Measurements from ENCODE around the gene PRIMPOL. TPM values are rescaled to one million over a fixed set of nuclear protein-coding genes. Genes with fewer than 3 reads are reported as not detected.

Gene PRIMPOL
- total RNA-seq, 5 donors from 2014 or later (not counting 1 experiment from before 2014, with no cell fraction given), result 11.6 to 14.8 (median 12.4) TPM

DNA sequence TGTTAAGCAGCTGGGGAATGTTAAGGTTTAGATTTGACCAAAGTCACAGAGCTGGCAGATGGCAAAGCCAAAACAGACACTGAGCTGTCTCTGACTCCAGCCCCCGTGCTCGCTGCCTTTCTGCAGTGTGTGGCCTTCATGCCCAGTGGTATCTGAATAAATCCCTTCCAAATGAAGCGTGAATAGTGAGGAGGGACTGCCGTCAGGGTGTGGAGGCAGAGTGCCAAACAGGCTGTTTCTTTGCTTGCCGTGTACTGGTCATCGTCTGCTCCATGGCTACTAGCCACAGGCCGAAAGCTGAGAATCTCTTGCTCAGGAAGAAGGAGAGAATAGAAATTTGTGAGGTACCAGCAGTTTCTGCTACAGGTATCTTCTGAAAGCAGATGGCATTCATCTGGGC lies 19.7 kb downstream of the PRIMPOL start:
- H3K27me3 Mint-ChIP-seq, result no peaks in the 10 kb centered on the region
- H3K27me3 ChIP-seq (replicated peaks in 1 of 2; ENCODE audit: control insufficient read depth in 2 of 2, extremely low read depth in 1 of 2, insufficient read depth in 2 of 2, low read length in 1 of 2), result no peaks in the 10 kb centered on the region
- CTCF ChIA-PET, result no interaction called here
- no peaks in the 10 kb centered on the region for H3K9me3 ChIP-seq
- H3K27ac Mint-ChIP-seq, result peak overlapping the region; percentile 77 to 81
- H3K27ac ChIP-seq (ENCODE audit: low read length), result peak overlapping the region; percentile 66
- H3K4me1 ChIP-seq (ENCODE audit: control insufficient read depth in 1 of 2, extremely low read depth in 1 of 2, insufficient read depth in 2 of 2, low read length in 2 of 2), result peaks cover 7 to 18% of the 10 kb centered on the region in 2 experiments
- peaks cover 19 to 30% (median 25%) of the 10 kb centered on the region in 3 donors for H3K4me1 Mint-ChIP-seq
- 98% methylated on average over 7 of the region's 7 CpGs for whole genome bisulfite sequencing (ENCODE audit: insufficient coverage)
- ATAC-seq (replicated peaks in 1 of 4) (no peak), DNase-seq (no peak)
- H3K36me3 ChIP-seq (ENCODE audit: control insufficient read depth in 2 of 2, extremely low read depth in 1 of 2, insufficient read depth in 1 of 2, low read length in 1 of 2), result peaks cover 4 to 26% of the 10 kb centered on the region in 2 donors
- no peak overlapping the region for H3K4me3 ChIP-seq (ENCODE audit: control insufficient read depth in 1 of 2, extremely low read depth in 1 of 2, low read length in 1 of 2)
- no peaks in the 10 kb centered on the region for H3K9me3 Mint-ChIP-seq
- no peak overlapping the region for H3K4me3 Mint-ChIP-seq
- POLR2A ChIA-PET, result no interaction called here
- peaks cover 50% of the 10 kb centered on the region for H3K36me3 Mint-ChIP-seq

DNA sequence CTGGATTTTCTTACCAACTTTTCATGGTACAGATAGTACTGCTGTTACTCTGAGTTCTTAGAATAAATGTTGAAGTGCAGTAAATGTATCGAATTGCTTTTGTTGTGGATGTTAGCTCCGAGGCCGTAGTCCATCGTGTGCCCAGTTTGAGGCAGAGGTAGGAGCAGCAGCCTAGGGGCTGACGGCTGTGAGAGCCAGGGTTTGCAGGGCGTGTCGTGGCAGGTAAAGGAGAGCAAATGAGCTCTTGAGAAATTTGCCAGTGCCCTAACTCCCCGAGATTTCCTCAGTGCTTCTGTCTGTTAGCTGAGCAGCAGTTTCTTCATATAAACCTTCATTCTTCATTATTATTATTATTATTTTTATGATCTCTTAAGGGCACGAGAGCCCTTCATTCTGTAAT lies 21.6 kb downstream of the PRIMPOL start:
- POLR2A ChIA-PET, result no interaction called here
- H3K36me3 Mint-ChIP-seq, result peaks cover 51% of the 10 kb centered on the region
- no peaks in the 10 kb centered on the region for H3K9me3 Mint-ChIP-seq
- no peak overlapping the region for H3K4me3 Mint-ChIP-seq
- CTCF ChIA-PET, result interaction anchor here in 1 of 2 donors (0.6 kb wide), 1 partner anchor 165 kb away, joined by 4 read pairs; no protein-coding TSS in a partner anchor
- no peaks in the 10 kb centered on the region for H3K27me3 Mint-ChIP-seq
- H3K27ac Mint-ChIP-seq, result no peak overlapping the region
- no peaks in the 10 kb centered on the region for H3K27me3 ChIP-seq (replicated peaks in 1 of 2; ENCODE audit: control insufficient read depth in 2 of 2, extremely low read depth in 1 of 2, insufficient read depth in 2 of 2, low read length in 1 of 2)
- DNase-seq, result no peak
- H3K9me3 ChIP-seq, result no peaks in the 10 kb centered on the region
- H3K4me1 Mint-ChIP-seq, result peaks cover 19 to 30% (median 25%) of the 10 kb centered on the region in 3 donors
- no peak for ATAC-seq (replicated peaks in 1 of 4)
- H3K4me3 ChIP-seq (ENCODE audit: control insufficient read depth in 1 of 2, extremely low read depth in 1 of 2, low read length in 1 of 2), result no peak overlapping the region
- peaks cover 4 to 23% of the 10 kb centered on the region in 2 donors for H3K36me3 ChIP-seq (ENCODE audit: control insufficient read depth in 2 of 2, extremely low read depth in 1 of 2, insufficient read depth in 1 of 2, low read length in 1 of 2)
- H3K4me1 ChIP-seq (ENCODE audit: control insufficient read depth in 1 of 2, extremely low read depth in 1 of 2, insufficient read depth in 2 of 2, low read length in 2 of 2), result peaks cover 7 to 18% of the 10 kb centered on the region in 2 experiments
- WGBS (ENCODE audit: insufficient coverage), result 94% methylated on average over 4 of the region's 9 CpGs
- no peak overlapping the region for H3K27ac ChIP-seq (ENCODE audit: low read length)

DNA sequence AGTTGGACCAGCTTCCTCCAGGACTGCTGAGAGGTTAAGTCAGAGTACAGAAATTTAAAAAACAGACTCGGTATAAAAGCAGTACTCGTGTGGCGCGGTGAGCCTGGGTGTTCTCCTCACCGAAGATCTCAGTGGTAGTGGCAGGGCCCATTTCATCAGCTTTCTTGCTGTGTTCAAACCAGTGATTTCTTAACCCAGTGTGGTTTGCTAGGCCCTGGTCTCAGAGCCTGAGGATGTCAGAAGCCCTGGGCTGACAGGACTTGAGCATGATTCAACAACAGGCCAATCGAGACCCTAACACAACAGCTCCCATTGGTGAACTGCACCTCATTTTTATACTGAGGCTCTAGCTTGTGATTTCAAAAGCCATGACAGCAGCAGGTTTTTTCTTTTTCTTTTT lies 23.2 kb downstream of the PRIMPOL start:
- ChIA-PET CTCF (interaction anchor here in 1 of 2 donors (0.6 kb wide), 1 partner anchor 409 kb away, joined by 3 read pairs; no protein-coding TSS in a partner anchor), POLR2A (no interaction called here)

DNA sequence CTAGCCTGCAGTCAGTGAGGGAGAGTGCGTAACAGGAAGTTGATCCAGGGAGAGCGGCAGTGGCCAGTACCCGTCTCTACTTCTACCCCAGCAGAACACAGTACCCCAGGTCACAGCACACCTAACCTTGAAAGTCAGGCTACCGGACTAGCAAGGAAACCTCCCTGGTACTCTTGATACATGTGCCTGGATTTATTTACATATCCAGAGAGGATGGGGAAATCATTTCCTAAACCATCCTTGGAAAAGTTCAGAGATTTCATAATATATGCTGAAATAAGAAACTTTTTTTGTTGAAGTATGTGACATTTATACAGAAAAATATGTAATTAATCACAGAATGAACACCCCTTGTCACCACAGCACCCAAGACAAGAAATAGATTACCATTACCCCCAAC lies 24.5 kb downstream of the PRIMPOL start:
- H3K4me1 Mint-ChIP-seq, result peaks cover 6 to 13% (median 12%) of the 10 kb centered on the region in 3 donors
- no peaks in the 10 kb centered on the region for H3K27me3 ChIP-seq (replicated peaks in 1 of 2; ENCODE audit: control insufficient read depth in 2 of 2, extremely low read depth in 1 of 2, insufficient read depth in 2 of 2, low read length in 1 of 2)

More for the DNA sequence above, 23.2 kb downstream of the PRIMPOL start:
- H3K4me1 ChIP-seq (ENCODE audit: control insufficient read depth in 1 of 2, extremely low read depth in 1 of 2, insufficient read depth in 2 of 2, low read length in 2 of 2), result peaks cover 7 to 18% of the 10 kb centered on the region in 2 experiments
- Mint-ChIP-seq H3K36me3 (peaks cover 42% of the 10 kb centered on the region), H3K27me3 (no peaks in the 10 kb centered on the region), H3K9me3 (no peaks in the 10 kb centered on the region), H3K27ac (no peak overlapping the region), H3K4me3 (no peak overlapping the region), H3K4me1 (peaks cover 18 to 25% (median 24%) of the 10 kb centered on the region in 3 donors)
- H3K9me3 ChIP-seq, result no peaks in the 10 kb centered on the region
- peaks cover 4 to 14% of the 10 kb centered on the region in 2 donors for H3K36me3 ChIP-seq (ENCODE audit: control insufficient read depth in 2 of 2, extremely low read depth in 1 of 2, insufficient read depth in 1 of 2, low read length in 1 of 2)
- no peaks in the 10 kb centered on the region for H3K27me3 ChIP-seq (replicated peaks in 1 of 2; ENCODE audit: control insufficient read depth in 2 of 2, extremely low read depth in 1 of 2, insufficient read depth in 2 of 2, low read length in 1 of 2)
- ATAC-seq (replicated peaks in 1 of 4), result no peak
- no peak for DNase-seq
- 96% methylated on average over 6 of the region's 6 CpGs for WGBS (ENCODE audit: insufficient coverage)
- no peak overlapping the region for H3K27ac ChIP-seq (ENCODE audit: low read length)
- H3K4me3 ChIP-seq (ENCODE audit: control insufficient read depth in 1 of 2, extremely low read depth in 1 of 2, low read length in 1 of 2), result no peak overlapping the region

DNA sequence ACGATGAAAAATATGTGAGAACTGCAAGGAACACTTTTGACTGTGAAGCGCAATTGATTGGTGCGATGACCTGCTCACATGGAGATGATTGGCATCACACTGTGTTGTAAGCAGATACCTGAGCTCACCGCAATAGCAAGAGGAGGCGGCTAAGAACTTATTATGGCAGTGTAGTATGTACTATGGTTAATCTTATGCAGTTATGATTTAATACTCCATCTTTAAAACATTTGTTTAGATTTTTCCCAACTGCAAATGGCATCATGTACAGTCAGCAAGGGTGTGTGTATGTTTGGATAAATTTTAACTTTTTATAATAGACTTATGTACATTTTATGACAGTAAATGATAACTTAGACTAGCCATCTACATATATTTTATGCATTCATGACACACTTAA lies 25.5 kb downstream of the PRIMPOL start:
- Mint-ChIP-seq H3K27ac (no peak overlapping the region), H3K4me1 (peaks cover 0 to 3% (median 2%) of the 10 kb centered on the region in 3 donors), H3K9me3 (no peaks in the 10 kb centered on the region), H3K36me3 (peaks cover 28% of the 10 kb centered on the region), H3K4me3 (no peak overlapping the region), H3K27me3 (no peaks in the 10 kb centered on the region)
- H3K27me3 ChIP-seq (replicated peaks in 1 of 2; ENCODE audit: control insufficient read depth in 2 of 2, extremely low read depth in 1 of 2, insufficient read depth in 2 of 2, low read length in 1 of 2), result no peaks in the 10 kb centered on the region
- no peak for DNase-seq
- ChIA-PET POLR2A (interaction anchor here in 1 of 2 donors (0.6 kb wide), 1 partner anchor 47 kb away, joined by 10 read pairs; no protein-coding TSS in a partner anchor), CTCF (no interaction called here)
- no peak overlapping the region for H3K27ac ChIP-seq (ENCODE audit: low read length)
- WGBS (ENCODE audit: insufficient coverage), result 100% methylated on average over 3 of the region's 5 CpGs
- H3K36me3 ChIP-seq (ENCODE audit: control insufficient read depth in 2 of 2, extremely low read depth in 1 of 2, insufficient read depth in 1 of 2, low read length in 1 of 2), result peaks cover 4 to 14% of the 10 kb centered on the region in 2 donors
- no peaks in the 10 kb centered on the region for H3K9me3 ChIP-seq
- no peak for ATAC-seq (replicated peaks in 1 of 4)
- H3K4me3 ChIP-seq (ENCODE audit: control insufficient read depth in 1 of 2, extremely low read depth in 1 of 2, low read length in 1 of 2), result no peak overlapping the region
- H3K4me1 ChIP-seq (ENCODE audit: control insufficient read depth in 1 of 2, extremely low read depth in 1 of 2, insufficient read depth in 2 of 2, low read length in 2 of 2), result no peaks in the 10 kb centered on the region

More for the DNA sequence above, 24.5 kb downstream of the PRIMPOL start:
- Mint-ChIP-seq H3K36me3 (peaks cover 34% of the 10 kb centered on the region), H3K27me3 (no peaks in the 10 kb centered on the region), H3K9me3 (no peaks in the 10 kb centered on the region), H3K4me3 (no peak overlapping the region), H3K27ac (no peak overlapping the region)
- Histone ChIP-seq H3K4me3 (ENCODE audit: control insufficient read depth in 1 of 2, extremely low read depth in 1 of 2, low read length in 1 of 2) (no peak overlapping the region), H3K36me3 (ENCODE audit: control insufficient read depth in 2 of 2, extremely low read depth in 1 of 2, insufficient read depth in 1 of 2, low read length in 1 of 2) (peaks cover 4 to 14% of the 10 kb centered on the region in 2 donors), H3K27ac (ENCODE audit: low read length) (no peak overlapping the region), H3K4me1 (ENCODE audit: control insufficient read depth in 1 of 2, extremely low read depth in 1 of 2, insufficient read depth in 2 of 2, low read length in 2 of 2) (peaks cover 0 to 6% of the 10 kb centered on the region in 2 experiments), H3K9me3 (no peaks in the 10 kb centered on the region)
- DNase-seq (no peak), ATAC-seq (replicated peaks in 1 of 4) (no peak)
- WGBS (ENCODE audit: insufficient coverage), result no CpG with 5 or more reads among the region's 4 CpGs
- ChIA-PET POLR2A (no interaction called here), CTCF (interaction anchor here in 1 of 2 donors (0.6 kb wide), 1 partner anchor 358 kb away, joined by 4 read pairs; no protein-coding TSS in a partner anchor)

DNA sequence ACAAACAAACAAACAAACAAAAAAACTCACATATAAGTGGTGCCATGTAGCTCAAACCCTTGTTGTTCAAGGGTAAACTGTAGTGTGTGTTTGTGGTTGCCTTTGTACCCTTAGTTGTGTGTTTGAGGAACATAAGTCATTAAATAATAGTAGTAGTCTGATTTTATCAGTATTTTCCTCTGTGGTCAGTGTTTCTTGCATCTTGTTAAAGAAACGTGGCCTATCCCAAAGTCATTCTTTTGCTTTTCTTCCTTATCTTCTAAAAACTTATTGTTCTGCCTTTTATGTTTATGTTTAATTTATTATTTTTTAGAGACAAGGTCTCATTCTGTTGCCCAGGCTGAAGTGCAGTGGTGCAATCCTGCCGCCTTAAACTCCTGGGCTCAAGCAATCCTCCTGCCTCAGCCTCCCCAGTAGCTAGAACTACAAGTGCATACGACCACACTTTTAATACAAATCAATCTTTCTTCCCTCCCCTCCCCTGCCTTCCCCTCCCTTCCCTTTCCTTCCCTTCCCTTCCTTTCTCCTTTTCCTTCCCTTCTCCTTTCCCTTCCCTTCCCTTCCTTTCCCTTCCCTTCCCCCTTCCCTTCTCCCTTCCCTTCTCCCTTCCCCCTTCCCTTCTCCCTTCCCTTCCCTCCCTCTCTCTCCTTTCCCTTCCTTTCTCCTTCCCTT lies 26.4 kb downstream of the PRIMPOL start:
- no peaks in the 10 kb centered on the region for H3K9me3 ChIP-seq
- Mint-ChIP-seq H3K36me3 (peaks cover 33% of the 10 kb centered on the region), H3K9me3 (no peaks in the 10 kb centered on the region), H3K4me3 (no peak overlapping the region), H3K27ac (no peak overlapping the region), H3K4me1 (no peaks in the 10 kb centered on the region), H3K27me3 (no peaks in the 10 kb centered on the region)
- H3K36me3 ChIP-seq (ENCODE audit: control insufficient read depth in 2 of 2, extremely low read depth in 1 of 2, insufficient read depth in 1 of 2, low read length in 1 of 2), result peaks cover 4 to 14% of the 10 kb centered on the region in 2 donors
- H3K4me1 ChIP-seq (ENCODE audit: control insufficient read depth in 1 of 2, extremely low read depth in 1 of 2, insufficient read depth in 2 of 2, low read length in 2 of 2), result no peaks in the 10 kb centered on the region
- H3K27ac ChIP-seq (ENCODE audit: low read length), result no peak overlapping the region
- ChIA-PET CTCF (no interaction called here), POLR2A (no interaction called here)
- ATAC-seq (replicated peaks in 1 of 4) (no peak), DNase-seq (no peak)
- H3K4me3 ChIP-seq (ENCODE audit: control insufficient read depth in 1 of 2, extremely low read depth in 1 of 2, low read length in 1 of 2), result no peak overlapping the region
- no peaks in the 10 kb centered on the region for H3K27me3 ChIP-seq (replicated peaks in 1 of 2; ENCODE audit: control insufficient read depth in 2 of 2, extremely low read depth in 1 of 2, insufficient read depth in 2 of 2, low read length in 1 of 2)
- WGBS (ENCODE audit: insufficient coverage), result 92% methylated on average over 2 of the region's 3 CpGs

Measured in T-cell (primary cell).